Duodenal mucosa (tissue), 2 donors: ENCODE data around the gene RBBP8.

Experiments
- H3K27ac ChIP-seq: one replicate; pipeline ENCODE4 v1.7.0; 2013; ENCODE audit warnings: low read depth, low read length
- H3K27me3 ChIP-seq, 2 donors: one replicate each; pipeline ENCODE4 v1.7.0; 2013; ENCODE audit warnings: low read length in 2 of 2, control low read depth in 1 of 2; ENCODE audit not compliant: insufficient read depth in 2 of 2, control insufficient read depth in 1 of 2
- H3K36me3 ChIP-seq, 2 donors: one replicate each; pipeline ENCODE4 v1.7.0; 2013; ENCODE audit warnings: low read length in 2 of 2, control low read depth in 1 of 2; ENCODE audit not compliant: insufficient read depth in 2 of 2, control insufficient read depth in 1 of 2
- H3K4me1 ChIP-seq, 2 donors: one replicate each; pipeline ENCODE4 v1.7.0; 2013; ENCODE audit warnings: low read length in 2 of 2, control low read depth in 1 of 2; ENCODE audit not compliant: insufficient read depth in 2 of 2, control insufficient read depth in 1 of 2
- H3K4me3 ChIP-seq, 2 donors: one replicate each; pipeline ENCODE4 v1.7.0; 2013; ENCODE audit warnings: low read length in 2 of 2, low read depth in 1 of 2
- H3K9ac ChIP-seq, 2 donors: one replicate each; pipeline ENCODE4 v1.7.0; 2013; ENCODE audit warnings: low read length in 2 of 2, low read depth in 1 of 2
- H3K9me3 ChIP-seq, 2 donors: one replicate each; pipeline ENCODE4 v1.7.0; 2013; ENCODE audit warnings: low read length in 2 of 2, control low read depth in 1 of 2; ENCODE audit not compliant: control insufficient read depth in 1 of 2

RBBP8 gene

GRCh38 chr18:22914633-22915032 is 18.5 kb upstream of the RBBP8 start:
- Histone ChIP-seq H3K27ac (no peak overlapping the region), H3K9ac (no peak overlapping the region), H3K9me3 (no peaks in the 10 kb centered on the region), H3K4me1 (peaks cover 6 to 15% of the 10 kb centered on the region in 2 donors), H3K36me3 (no peaks in the 10 kb centered on the region), H3K27me3 (no peaks in the 10 kb centered on the region), H3K4me3 (peak overlapping the region in 1 of 2 donors; percentile 32)

- no peak overlapping the region for H3K27ac ChIP-seq
- no peak overlapping the region for H3K4me3 ChIP-seq
- no peaks in the 10 kb centered on the region for H3K36me3 ChIP-seq
- peaks cover 6 to 15% of the 10 kb centered on the region in 2 donors for H3K4me1 ChIP-seq
- no peak overlapping the region for H3K9ac ChIP-seq
- no peaks in the 10 kb centered on the region for H3K9me3 ChIP-seq
- no peaks in the 10 kb centered on the region for H3K27me3 ChIP-seq
Observed at GRCh38 chr18:22915337-22915736, 17.8 kb upstream of the RBBP8 start.

DNA sequence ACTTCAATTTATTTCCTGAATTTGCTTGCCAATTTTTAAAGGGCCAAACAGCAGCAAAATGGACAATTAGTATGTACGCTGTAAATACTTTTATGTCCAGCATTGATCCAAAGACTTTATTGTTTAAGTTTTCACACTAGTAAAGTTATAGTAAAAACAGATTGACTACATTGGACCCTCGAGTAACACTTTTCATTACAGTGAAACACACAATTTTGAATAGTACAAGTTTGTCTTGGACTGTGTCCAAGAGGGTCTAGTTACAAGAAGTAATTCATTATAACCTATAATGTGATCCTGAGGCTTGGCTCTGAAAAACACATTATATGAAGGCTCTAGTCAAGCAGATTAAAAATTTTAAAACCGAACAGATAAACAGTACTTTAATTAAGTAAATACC is 11.4 kb upstream of the RBBP8 start:
- Histone ChIP-seq H3K4me3 (no peak overlapping the region), H3K36me3 (no peaks in the 10 kb centered on the region), H3K27me3 (no peaks in the 10 kb centered on the region), H3K9me3 (no peaks in the 10 kb centered on the region), H3K27ac (no peak overlapping the region), H3K9ac (no peak overlapping the region), H3K4me1 (no peaks in the 10 kb centered on the region)

GRCh38 chr18:22924589-22924988 is 8.5 kb upstream of the RBBP8 start:
- Histone ChIP-seq H3K9me3 (no peaks in the 10 kb centered on the region), H3K27ac (no peak overlapping the region), H3K4me3 (no peak overlapping the region), H3K27me3 (no peaks in the 10 kb centered on the region), H3K4me1 (no peaks in the 10 kb centered on the region), H3K36me3 (no peaks in the 10 kb centered on the region), H3K9ac (no peak overlapping the region)

- no peaks in the 10 kb centered on the region for H3K36me3 ChIP-seq
Observed at GRCh38 chr18:22926454-22926853, 6.7 kb upstream of the RBBP8 start.

DNA sequence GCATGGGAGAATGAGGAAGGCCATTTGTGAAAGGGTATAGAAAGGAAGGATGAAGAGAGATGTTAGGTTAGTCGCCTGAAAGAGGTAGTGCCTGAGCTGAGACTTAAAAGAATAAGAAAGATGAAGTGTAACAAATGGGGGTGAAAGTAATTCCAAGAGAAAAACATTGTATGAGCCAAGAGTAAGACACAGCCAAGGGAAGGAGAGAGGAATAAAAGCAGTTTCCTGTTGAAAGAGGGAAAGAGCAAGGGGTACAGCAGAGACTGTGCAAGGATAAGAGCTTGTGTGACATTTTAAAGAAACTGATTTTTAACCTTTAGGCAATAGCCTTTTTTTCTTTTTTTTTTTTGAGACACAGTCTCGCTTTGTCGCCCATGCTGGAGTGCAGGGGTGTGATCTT is 4.8 kb upstream of the RBBP8 start:
- H3K4me3 ChIP-seq = no peak overlapping the region
- H3K9ac ChIP-seq = no peak overlapping the region
- H3K27ac ChIP-seq = no peak overlapping the region
- no peaks in the 10 kb centered on the region for H3K27me3 ChIP-seq
- H3K4me1 ChIP-seq = no peaks in the 10 kb centered on the region
- H3K36me3 ChIP-seq = no peaks in the 10 kb centered on the region
- H3K9me3 ChIP-seq = no peaks in the 10 kb centered on the region

More at GRCh38 chr18:22926454-22926853, 6.7 kb upstream of the RBBP8 start:
- no peaks in the 10 kb centered on the region for H3K9me3 ChIP-seq
- H3K27ac ChIP-seq = no peak overlapping the region
- H3K4me3 ChIP-seq = no peak overlapping the region
- H3K9ac ChIP-seq = no peak overlapping the region
- no peaks in the 10 kb centered on the region for H3K27me3 ChIP-seq
- H3K4me1 ChIP-seq = no peaks in the 10 kb centered on the region

DNA sequence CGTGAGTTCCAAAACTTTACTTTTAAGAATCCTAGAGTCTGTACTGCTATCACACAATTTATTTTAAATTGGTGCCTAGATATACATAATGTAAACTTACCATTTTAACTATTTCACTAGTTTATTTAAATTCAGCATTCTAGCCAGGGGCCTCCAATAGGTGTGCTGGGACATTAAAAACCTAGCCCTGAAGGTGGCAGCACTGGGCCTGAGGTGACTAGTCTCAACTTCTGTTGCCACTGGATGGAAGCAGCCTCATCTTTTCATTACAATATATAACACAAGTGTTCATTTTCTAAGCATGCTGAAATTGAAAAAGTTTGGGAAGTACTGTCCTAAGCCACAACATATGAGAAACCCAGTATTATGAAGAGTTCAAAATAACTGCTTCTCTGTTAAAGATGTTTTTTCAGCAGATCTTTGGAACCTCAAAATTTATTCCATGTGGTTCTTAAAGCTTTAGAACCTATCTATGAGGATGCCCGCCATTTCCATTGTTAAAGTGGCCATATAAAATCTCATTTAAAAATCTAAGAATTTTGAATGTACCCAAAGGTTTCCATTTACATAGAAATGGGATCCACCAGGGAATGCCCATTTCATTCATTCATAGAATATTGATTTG is 2.9 kb upstream of the RBBP8 start:
- Histone ChIP-seq H3K27me3 (no peaks in the 10 kb centered on the region), H3K9me3 (no peaks in the 10 kb centered on the region), H3K4me1 (peaks cover 0 to 8% of the 10 kb centered on the region in 2 donors), H3K27ac (no peak overlapping the region), H3K36me3 (no peaks in the 10 kb centered on the region), H3K9ac (no peak overlapping the region), H3K4me3 (no peak overlapping the region)

DNA sequence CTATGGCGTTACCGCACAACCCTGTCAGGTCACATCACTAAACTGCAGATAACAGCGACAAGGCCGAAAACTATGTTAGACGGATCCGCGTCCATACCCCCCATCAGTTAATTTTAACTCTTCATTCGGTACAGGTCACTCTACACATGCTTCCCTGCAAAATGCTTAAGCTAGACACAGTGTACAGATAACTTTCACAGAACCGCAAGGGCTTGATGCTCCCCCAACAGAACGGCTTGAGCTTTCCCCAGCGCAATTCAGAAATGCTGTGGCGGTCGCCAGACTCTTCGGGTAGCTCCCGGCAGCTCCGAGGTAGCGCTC is 283 bp upstream of the RBBP8 start:
- Histone ChIP-seq H3K27ac (peak overlapping the region; percentile 93), H3K4me1 (peaks cover 0 to 8% of the 10 kb centered on the region in 2 donors), H3K27me3 (no peaks in the 10 kb centered on the region), H3K36me3 (peaks cover 0 to 1% of the 10 kb centered on the region in 2 donors), H3K9ac (peak overlapping the region; percentile 58 to 96), H3K9me3 (no peaks in the 10 kb centered on the region), H3K4me3 (peak overlapping the region; percentile 87 to 98)

DNA sequence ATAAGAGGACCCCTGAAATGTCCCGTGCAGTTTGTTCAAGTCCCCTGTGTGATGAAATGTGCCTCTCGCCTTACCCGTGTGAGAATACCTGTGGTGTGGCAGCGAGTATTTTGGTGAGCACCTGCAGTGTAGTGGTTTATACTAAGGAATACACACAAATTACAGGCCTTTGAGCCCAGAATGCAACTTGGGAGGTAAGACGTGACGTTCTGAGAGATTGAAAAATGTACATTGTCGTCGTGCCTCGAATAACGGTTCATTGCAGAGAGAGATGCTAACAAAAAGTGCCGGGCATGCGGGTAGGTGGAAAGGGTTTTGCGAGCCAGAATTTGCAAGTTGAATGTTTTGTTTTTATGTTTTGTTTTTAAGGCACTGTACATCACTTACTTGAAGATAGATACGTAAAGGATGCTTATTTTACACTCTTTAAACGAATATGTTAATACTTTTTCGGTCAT is 867 bp downstream of the RBBP8 start:
- no peaks in the 10 kb centered on the region for H3K27me3 ChIP-seq
- H3K36me3 ChIP-seq = peaks cover 0 to 3% of the 10 kb centered on the region in 2 donors
- H3K9me3 ChIP-seq = no peaks in the 10 kb centered on the region
- peak overlapping the region; percentile 58 to 96 for H3K9ac ChIP-seq
- H3K27ac ChIP-seq = peak overlapping the region; percentile 93
- H3K4me1 ChIP-seq = peaks cover 0 to 8% of the 10 kb centered on the region in 2 donors
- peak overlapping the region; percentile 87 to 98 for H3K4me3 ChIP-seq

DNA sequence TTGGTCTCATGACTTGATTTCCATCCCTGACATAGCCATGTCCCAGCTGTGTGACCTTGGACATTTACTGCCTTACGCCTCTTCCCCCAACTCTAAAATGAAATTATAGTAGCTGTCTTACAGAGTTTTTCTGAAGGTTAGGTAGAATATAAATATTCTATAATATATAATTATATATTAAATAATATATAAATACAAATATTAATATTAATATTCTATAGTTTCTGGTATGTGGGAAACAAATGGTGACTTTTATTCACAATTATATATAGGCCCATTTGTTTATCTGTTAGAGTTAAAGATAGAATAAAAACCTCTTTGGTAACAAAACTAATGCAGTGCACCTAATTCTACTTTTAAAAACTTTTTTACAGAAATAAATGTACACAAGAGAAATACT is 1.7 kb downstream of the RBBP8 start:
- Histone ChIP-seq H3K27me3 (no peaks in the 10 kb centered on the region), H3K9ac (no peak overlapping the region), H3K36me3 (peaks cover 0 to 3% of the 10 kb centered on the region in 2 donors), H3K4me1 (peaks cover 0 to 8% of the 10 kb centered on the region in 2 donors), H3K9me3 (no peaks in the 10 kb centered on the region), H3K27ac (no peak overlapping the region), H3K4me3 (no peak overlapping the region)
